ENCODE results near the gene TEX264.
"Not testable (repeated sequence)": the region's sequence is repeated elsewhere in the genome, so short reads cannot be mapped to it uniquely, and the experiment has no call there.

TEX264 gene

GRCh38 chr3:51670823-51671733 is at the start of gene TEX264:
Gene TEX264, plus strand, starts transcription at chr3:51671252. Its CDS starts 3,053 bp downstream, at chr3:51674305.
- peak; percentile 80 for DNase-seq

DNA sequence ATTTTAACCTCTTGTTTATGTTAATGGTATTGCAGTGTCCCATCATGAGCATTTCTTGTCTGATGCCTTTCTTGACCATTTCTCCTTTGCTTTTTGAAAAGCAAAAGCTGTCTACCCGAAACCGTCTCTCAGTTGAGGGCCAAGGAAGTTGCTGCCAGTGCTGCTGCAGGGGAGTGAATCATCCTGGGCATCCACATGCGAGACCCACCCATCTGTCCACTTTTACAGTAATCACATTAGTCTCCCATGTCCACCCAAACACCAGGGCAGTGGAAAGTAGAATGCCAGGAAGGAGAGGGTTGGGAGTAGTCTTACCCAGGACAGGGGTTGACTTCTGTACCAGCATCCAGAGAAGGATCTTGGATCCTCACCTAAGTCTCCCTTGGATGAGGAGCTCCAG is 48.6 kb upstream of the TEX264 start:
- DNase-seq = no peak

DNA sequence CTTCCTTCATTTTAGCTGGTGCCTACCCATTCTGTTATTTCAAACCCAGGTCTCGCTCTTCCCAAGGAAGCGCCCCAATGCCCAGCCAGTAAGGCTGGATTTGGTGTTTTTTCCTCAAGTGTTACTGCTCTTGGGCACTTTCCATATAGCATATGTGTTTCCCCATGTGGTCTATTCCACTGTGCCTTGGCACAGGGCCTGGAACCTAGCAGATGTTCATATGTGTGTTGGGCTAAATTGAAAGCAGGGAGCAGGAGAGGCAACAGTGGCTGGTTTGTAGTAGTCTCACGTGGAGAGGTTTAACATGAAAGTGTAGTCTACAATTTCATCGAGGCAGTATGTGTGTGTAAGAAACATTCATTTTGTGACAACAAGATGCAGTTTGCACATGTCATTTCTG is 48.2 kb upstream of the TEX264 start:
- no peak for DNase-seq

DNA sequence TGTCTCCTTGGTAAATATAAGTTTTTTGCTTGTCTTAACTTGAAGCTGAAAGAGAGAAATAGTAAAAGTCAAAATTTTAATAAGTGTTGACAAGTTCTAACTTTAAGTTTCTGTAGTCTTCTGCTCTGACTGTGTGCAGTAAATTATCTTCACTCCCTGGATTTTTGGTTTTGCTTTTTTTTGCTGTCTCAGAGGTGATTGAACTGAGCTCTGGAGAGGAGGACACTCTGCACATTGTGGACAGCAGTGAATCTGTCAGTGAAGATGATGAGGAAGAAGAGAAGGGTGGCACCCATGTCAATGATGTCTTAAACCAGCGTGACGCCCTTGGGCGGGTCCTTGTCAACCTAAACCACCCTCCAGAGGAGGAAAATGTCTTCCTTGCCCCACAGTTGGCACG is 40.5 kb upstream of the TEX264 start:
- DNase-seq = no peak

DNA sequence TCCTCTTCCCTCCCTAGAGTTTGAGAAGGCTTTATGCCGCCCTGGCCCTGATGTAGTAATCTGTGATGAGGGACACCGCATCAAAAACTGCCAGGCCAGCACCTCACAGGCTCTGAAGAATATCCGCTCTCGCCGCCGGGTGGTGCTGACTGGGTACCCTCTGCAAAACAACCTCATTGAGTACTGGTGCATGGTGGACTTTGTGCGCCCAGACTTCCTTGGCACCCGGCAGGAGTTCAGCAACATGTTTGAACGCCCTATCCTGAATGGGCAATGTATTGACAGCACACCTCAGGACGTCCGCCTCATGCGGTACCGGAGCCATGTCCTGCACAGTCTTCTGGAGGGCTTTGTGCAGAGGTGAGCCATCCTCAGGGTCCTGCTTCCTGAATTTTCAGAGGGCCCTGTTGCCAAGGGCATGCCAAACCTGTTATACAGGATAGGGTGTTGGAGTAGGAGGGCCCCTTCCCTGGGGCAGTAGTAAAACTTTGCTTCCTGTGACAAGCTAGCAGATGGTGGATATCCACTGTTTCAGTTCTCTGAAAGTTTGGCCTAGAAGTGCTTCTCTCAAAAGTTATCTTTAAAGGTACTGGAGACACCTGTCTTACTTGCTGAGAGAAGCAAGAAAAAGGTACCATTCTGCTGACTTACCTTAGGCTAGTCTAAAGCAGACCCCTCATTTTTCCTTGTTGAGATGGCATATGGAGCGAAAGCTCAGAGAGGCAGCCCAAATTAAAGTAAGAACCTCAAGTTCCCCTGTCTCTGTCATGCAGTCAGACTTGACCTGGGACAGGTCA is 33.7 kb upstream of the TEX264 start:
- no peak for DNase-seq

DNA sequence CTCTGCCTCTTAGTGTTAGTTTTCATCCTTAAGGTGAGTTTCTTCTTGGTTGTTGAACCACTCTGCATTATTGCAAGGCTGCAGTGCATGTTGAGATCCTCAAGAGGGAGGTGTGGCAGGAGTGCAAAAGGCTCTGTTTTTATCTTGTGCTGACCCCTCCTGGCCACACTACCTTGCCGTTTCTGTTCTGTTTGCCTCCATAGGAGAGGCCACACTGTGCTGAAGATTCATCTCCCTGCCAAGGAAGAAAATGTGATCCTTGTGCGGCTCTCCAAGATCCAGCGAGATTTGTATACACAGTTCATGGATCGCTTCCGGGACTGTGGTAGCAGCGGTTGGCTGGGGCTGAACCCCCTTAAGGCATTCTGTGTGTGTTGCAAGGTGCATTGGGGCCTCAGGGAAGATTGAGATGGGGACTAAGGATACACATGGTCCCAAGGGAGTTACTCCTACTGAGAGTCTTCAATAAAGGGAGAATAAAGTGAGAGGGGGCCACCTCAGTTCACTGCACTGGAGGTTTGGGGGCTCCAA is 33.0 kb upstream of the TEX264 start:
- peak; percentile 16 for DNase-seq

GRCh38 chr3:51642462-51642861 is 28.6 kb upstream of the TEX264 start:
- no peak for DNase-seq

- DNase-seq = no peak
Observed at GRCh38 chr3:51646091-51646490, 25.0 kb upstream of the TEX264 start.

GRCh38 chr3:51652103-51652502 is 18.9 kb upstream of the TEX264 start:
- DNase-seq = not testable (repeated sequence)

DNA sequence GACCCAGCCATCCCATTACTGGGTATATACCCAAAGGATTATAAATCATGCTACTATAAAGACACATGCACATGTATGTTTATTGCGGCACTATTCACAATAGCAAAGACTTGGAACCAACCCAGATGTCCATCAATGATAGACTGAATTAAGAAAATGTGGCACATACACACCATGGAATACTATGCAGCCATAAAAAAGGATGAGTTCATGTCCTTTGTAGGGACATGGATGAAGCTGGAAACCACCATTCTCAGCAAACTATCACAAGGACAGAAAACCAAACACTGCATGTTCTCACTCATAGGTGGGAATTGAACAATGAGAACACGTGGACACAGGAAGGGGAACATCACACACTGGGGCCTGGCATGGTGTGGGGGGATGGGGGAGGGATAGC is 17.6 kb upstream of the TEX264 start:
- not testable (repeated sequence) for DNase-seq

- no peak for DNase-seq
Observed at GRCh38 chr3:51657234-51657633, 13.8 kb upstream of the TEX264 start.

GRCh38 chr3:51659942-51660341 is 11.1 kb upstream of the TEX264 start:
- no peak for DNase-seq

DNA sequence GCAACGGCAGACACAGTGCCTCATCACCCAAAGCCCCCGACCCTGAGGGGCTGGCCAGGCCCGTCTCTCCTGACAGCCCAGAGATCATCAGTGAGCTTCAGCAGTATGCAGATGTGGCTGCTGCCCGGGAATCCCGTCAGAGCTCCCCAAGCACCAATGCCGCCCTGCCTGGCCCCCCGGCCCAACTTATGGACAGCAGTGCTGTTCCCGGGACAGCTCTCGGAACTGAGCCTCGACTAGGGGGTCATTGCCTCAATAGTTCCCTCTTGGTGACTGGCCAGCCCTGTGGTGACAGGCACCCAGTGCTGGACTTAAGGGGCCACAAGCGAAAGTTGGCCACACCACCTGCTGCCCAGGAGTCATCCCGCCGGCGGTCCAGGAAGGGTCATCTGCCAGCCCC is 8.6 kb upstream of the TEX264 start:
- DNase-seq = no peak

DNA sequence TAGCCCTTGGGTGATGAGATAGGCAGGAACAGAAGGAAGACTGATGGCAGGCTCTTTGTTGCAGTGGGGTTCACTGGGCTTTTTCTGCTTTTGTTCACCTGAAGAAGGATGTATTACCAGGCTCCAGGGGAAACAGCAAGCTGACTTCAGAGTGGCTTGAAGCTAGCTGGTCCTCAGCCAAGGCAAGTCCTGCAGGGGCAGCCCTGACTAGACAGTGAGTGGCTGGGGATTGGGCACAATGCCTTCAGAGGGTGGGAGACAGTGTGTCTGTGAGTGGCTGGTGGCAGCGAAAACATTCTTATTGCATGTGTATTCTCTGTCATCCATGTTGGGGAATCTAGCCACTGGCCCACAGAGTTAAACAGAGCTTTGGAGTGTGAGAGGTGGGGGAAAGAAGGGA is 2.3 kb upstream of the TEX264 start:
- DNase-seq = no peak

DNA sequence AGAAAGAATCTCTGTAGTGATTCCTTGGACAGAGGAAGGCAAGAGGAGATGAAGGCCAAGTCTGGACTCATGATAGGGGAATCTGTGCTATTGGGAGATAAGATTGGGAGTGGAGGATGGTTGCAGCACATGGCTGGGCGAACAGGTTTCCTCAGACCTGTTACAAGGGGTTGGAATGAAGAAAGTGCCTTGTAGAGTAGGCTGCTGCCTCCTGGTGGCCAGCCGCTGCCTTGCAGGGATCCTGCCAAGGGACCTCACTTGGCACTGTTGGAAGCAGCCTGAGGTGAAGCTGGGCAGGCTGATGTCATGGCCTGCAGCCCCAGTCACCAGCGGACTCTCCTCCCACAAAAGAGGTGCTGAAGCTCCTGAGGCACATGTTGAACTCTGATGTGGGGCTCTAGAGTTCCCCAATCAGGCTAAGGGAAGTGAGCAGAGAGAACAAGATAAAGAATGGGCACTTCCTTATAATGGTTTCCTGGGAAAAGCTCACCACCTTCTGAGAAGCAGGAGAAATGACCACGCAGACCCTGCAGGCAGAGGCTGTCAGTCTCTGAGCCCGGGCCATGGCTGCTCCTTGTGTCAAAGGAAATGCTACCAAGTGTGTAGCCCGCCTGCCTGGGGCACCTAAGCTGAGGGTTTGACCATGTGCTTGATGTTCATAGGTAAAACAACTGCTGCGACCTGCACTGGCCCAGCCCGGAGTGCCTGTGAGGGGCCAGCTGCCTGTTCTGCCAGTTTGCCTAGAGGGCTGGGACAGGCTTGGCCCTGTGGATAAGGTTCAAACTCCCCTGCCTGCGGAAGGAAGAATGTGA is 1.6 kb upstream of the TEX264 start:
- DNase-seq = peak; percentile 45

GRCh38 chr3:51670053-51670822 is 814 bp upstream of the TEX264 start:
- DNase-seq = no peak

- DNase-seq = peak; percentile 28
Observed at GRCh38 chr3:51671734-51672475, 853 bp downstream of the TEX264 start.

GRCh38 chr3:51673181-51673801 is 2.2 kb downstream of the TEX264 start:
- no peak for DNase-seq

DNA sequence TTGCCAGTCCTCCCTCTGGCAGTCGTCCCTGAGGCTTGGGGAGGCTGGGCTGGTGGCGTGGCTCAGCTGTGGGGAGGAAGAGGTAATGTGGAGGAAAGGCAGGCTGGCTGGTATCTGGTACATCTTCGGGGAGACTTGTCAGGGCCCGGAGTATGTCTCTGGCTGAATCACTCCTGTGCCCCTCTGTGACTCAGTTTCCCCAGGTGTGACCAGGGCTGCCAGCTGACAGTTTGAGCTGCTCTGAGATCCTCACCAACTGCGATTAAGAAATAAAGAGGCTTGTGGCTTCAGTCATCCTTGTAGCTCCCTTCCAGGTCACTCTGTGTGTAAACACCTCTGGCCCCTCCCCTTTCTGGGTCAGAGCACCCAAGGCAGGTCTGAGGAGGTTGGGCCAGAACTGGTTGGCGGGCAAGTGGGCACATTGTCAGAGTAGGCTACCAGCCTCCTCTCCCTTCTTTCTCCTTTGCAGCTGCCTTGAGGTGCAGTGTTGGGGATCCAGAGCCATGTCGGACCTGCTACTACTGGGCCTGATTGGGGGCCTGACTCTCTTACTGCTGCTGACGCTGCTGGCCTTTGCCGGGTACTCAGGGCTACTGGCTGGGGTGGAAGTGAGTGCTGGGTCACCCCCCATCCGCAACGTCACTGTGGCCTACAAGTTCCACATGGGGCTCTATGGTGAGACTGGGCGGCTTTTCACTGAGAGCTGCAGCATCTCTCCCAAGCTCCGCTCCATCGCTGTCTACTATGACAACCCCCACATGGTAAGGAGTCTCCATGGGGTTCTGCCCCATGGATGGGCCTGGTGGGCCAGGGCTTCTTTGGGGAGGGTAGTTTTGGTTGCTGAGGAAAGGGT is 3.0 kb downstream of the TEX264 start:
- DNase-seq = no peak

DNA sequence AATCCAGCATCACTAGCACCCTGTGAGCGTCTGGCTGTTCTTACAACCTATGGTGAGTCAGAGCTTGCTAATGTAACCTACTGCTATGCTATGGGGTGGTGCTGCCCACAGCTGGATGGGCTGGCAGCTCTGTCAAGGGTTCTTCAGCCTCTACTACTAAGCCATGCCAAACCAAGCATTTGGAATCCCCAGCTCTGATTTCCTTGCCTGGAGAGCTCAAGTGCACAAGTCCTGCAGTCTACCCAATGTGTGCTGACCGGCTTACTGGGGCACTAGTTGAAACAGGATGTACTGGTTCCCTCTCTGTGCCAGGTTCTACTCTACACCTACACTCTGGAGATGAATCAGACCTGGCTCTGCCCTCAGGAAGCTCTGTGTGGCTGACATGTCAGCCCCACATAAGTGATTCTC is 4.2 kb downstream of the TEX264 start:
- no peak for DNase-seq

Data from KG1 (cell line).